HG02852 (cell line): ENCODE results near the gene RPS6KA5.

ENCODE experiments used
- ATAC-seq: cut with Tn5 transposase; IDR thresholded peaks from one replicate; pipeline ENCODE4 v1.9.1; 2021; ENCODE audit warnings: mild to moderate bottlenecking, moderate library complexity; ENCODE audit not compliant: unreplicated experiment

The RPS6KA5 gene

DNA sequence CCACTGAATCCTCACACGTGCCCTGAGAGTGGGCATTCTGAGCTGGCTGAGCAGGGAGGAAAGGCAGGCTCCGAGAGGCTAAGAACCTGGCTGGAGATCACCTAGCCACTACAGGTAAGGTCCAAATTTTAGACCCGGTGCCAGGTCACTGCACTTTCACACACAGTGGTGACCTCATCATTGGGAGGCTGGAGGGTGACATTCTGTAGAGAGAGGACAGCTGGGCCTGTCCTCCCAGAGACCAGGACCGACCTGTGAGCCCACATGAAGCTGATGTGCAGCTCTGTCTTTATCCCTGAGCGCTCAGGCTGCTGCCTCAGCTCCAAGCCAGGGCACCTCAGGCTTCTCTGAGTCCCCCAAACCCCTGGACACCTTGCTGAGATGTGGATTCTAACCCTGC is 248.3 kb downstream of the RPS6KA5 start:
- ATAC-seq, result no peak

DNA sequence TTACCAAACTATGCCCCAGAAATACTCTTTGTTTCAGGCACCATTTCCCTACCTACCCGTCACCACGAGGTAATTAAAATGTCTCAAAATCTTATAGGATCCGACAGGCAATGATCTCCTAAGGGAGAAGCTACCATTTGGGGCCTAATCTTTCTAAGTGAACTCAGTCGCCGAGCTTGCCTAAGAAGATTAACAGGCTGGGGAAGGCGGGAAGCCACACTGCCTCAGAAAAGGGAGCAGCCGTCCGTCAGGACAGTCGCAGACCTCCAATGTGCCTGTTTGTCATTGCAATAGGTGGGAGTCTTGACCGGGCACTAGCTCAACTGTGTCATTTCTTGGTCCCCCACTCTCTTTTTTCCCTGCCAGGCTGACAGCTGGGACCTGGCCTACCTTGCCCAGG is 248.8 kb downstream of the RPS6KA5 start:
- ATAC-seq, result no peak

DNA sequence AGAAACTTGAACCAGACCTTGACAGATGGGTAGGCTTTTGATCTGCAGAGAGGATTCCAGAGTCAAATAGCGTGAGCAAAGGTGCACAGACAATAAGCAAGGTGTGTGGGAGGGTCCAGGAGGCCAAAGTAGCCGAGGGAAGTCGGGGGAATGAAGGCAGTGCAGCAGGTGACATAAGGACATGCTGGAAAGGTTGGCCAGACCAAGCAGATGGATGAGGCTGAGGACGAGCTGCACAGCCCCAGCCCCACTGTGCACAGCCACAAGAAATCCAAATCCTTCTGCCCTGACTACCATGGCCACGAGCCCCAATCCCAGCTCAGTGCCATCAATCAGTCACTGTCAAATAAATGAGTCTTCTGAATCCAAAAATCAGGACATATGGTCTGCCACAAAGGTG is 249.6 kb downstream of the RPS6KA5 start:
- ATAC-seq, result no peak

DNA sequence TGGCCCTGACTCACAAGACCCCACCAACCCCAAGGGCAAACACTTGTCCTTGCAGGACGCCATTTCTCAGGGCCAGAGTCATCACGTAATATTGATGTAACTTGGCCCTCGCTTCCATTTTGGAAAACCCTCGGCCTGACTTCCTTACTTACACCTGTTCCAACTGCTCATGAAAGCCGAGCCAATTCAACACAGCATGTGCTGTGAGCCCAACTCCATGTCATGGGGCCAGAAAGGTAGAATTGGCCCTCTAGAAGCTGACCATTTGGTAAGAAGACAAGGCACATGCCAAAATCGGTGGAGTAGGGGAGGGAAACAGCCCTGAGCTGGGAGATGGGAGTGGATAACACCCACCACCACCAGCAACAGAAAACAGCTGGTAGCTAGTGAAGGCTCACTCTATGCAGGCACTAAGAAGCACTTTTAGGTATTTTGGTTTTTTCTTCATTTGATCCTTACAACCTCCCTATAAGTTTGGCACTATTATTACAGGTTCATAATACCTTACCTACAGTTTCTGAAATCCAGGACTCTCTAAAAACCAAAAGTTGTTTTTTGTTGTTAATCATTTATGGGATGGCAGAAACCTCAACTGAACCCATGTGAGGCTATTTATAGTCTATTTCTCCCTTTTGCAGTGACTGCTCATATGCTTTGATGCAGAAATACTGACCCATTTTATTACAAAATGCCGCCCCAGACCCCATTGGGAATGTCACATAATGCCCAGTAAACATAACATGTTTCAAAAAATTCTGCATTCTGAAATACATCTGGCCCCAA is 250.7 kb downstream of the RPS6KA5 start:
- ATAC-seq, result no peak

DNA sequence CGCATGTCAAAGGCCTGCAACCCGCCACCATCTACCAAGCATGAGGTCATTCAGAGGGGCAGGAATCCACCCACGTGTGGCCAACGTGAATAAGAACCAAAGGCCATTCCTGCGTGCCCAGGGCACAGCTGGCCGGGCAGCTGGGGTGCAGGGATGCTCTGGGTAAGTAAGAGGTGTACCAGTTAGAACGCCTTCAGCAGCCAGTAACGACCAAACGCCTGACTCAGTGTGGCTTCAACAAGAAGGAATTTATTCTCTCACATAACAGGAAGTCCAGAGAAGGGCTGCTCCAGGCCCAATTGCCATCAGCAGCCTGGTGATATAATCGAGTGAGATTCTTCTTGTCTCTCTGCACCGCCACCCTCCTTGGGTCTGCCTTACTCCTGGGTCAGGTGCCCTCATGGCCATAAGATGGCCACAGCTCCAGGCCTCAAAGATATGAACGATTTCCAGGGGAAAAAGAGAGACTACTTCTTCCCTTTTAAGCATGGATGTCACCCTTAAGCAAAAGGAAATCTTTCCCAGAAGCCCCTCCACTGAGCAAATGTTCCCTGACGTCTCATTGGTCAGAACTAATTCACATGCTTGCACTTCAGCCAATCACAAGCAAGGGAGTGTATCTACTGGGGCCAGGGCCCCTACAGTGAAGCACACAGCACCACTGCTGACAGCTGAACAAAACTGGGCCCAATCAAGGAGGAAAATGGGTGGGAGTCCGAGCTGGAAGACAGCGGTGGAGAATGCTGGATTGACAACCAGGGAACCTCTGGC is 251.5 kb downstream of the RPS6KA5 start:
- no peak for ATAC-seq

DNA sequence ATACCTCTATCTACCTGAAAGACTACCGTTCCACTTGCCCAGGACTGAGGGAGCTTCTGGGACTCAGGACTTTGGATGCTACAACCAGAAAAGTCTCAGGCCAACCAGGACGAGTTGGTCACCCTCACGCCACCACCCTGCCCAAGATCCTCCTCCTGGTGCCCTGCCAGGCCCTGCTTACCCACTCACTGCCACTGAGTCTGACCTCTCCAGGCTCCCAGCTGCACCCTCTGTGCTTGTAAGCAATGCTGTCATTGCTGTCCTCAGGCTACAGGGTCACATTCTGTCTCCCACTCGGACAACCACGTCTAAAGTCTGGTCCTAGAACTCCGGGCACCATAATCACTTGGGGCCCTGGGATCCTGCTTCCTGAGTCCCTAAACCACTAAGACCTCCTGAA is 253.4 kb downstream of the RPS6KA5 start:
- ATAC-seq, result no peak

DNA sequence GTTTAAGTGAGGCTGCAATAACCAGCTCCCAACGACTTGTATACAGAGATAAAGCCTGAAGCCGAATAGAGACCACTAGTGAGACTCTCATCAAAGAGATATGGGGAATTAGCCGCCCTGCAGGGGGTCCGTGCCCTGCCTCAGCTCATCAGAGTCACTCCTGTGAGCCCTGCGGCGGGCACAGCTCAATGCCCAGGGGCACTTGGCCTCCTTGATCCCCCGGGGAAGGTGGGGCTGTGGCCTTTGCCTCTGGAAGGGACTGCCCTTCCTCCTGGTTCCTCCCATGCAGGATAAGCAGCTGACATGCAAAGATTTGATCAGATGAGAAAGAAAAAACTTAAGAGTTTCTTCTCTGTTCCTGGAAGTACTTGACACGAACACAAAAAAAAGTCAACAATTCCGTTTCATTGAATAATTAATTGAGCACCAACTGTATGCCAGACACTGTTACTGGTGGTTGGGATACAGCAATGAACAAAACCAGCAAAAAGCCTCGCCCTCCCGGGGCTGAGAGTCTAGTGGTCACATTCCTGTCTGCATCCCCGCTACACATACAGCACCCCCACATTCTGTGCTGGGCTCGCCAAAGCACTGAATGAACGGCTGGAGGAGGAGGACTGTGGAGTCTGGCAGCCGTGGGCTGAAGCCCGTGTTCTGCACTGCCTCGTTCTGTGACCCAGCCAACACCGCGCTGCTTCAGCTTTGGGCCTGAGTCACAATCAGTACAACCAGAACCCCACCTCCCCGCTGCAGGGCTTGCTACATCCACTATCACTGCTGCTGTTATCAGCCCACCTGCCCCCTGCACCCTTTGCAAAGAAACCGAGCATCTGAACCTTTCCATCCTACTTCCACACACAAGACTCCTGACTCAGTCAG is 254.5 kb downstream of the RPS6KA5 start:
- ATAC-seq, result no peak

DNA sequence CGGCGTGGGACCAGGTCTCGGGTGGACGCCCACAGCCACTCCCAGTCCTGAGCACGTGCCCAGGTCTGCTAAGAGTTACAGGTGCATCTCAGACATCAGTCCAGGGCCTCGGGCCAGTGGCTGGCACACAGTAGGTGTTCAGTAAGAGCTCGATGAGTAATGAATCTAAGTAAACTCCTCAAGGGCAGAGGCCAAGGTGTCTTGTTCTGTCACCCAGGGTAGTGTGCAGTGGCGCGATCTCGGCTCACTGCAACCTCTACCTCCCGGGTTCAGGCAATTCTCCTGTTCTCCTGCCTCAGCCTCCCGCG is 255.4 kb downstream of the RPS6KA5 start:
- no peak for ATAC-seq

DNA sequence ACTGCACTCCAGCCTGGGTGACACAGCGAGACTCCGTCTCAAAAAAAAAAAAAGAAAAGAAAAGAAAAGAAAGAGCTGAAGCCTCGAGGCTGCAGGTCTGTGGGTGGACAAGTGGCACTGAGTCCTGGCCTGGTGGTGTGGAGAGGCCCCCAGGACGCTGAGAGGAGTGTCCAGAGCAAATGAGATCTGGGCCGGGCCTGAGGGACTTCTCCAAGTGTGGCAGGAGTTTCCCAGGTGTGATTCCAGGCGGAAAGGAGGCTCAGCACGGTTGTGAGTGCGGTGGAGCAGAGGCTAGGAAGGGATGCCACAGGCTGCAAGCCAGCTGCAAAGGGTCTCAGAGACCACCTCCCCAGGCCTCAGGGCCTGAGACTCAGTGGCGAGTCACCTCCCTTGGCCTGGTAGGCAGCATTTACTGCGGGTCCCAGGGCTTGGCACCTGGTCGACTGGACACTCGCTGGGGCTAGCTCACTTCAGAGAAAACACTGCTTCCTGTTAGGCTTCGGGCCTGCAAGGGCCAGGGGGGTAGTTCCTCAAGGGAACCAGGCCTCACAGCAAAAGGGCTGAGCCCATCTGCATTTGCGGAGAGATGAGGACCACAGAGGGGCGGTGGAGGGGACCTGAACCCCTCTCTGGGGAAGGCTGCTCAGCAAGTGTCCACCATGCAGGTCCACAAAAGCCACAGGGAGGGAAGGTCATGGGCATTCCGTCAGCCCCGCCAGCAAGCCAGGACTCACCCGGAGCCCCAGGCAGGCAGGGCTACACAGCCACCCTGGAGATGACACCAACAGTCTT is 256.0 kb downstream of the RPS6KA5 start:
- no peak for ATAC-seq

DNA sequence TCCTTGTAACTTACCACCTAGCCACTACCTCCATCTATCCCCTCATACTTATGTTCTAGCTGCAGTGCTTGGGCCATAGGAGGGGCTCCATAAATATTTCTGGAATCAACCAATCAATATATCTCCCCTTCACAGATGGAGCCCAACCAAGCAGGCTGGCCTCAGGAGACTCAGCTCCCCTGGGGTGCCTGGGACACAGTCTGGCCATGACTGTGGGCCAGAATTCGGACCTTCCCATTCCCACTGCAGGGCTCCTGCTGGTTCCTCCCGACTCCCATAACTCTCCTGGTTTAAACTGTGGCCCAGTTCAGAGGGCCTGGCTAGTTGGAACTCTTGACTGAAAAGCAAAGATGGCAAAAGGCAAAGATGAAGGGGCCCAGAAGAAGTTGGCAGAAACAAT is 257.2 kb downstream of the RPS6KA5 start:
- no peak for ATAC-seq

DNA sequence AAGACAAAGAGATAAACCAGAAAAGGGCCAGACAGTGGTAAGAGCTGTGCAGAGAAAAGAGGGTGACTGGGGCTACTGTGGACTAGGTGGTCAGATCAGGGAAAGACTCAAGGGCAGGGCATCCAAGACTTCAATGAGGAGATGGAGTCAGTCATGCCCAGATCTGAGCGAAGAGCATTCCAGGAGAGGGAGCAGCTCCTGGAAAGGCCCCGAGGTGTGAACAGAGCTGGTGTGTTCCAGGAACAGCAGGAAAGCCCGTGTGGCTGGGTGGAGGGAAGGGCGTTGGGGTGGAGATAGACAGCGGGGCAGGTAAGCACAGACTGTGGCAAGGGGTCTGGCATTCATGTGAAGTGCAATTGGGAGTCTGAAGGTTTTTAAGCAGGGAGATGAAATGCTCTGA is 261.0 kb downstream of the RPS6KA5 start:
- ATAC-seq, result no peak

DNA sequence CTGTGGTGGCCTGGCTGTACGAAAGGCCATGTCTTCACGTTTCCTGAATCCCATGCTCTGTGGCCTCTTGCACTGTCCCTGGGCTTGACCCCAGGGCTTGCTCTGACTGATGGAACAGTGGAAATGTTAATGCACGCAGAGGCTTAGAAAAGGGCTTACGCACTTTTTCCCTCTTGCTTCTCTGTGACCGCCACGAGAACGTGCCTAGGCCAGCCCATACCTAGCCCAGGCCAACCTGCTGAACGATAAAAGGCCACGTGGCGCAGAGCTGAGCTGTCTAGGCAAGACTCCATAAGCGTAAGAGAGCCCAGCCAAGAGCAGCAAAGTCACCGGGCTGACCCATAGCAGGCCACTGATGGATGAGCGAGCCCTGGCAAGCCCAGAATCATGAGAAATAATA is 262.5 kb downstream of the RPS6KA5 start:
- no peak for ATAC-seq
